Small intestine (tissue), 7 donors: ENCODE results near the gene CXorf65. TPM values are rescaled to one million over a fixed set of nuclear protein-coding genes. Genes with fewer than 3 reads are reported as not detected.

Source experiments
- DNase-seq, 2 donors: peaks; one replicate each; pipeline versions ENCODE4 v3.0.0 to v3.0.0-alpha.2; 2013
- FAIRE-seq: peaks from 2 replicates; lab custom pipeline; 2012; peaks lifted over from hg19 to GRCh38; lab: Jason Lieb, UNC
- H3K27ac ChIP-seq, 3 donors: one replicate each; pipeline ENCODE4 v1.5.1; 2013; ENCODE audit warnings: low read length in 2 of 3, mild to moderate bottlenecking in 2 of 3, control low read depth in 1 of 3, inconsistent platforms in 1 of 3, low read depth in 1 of 3, moderate library complexity in 1 of 3
- H3K27me3 ChIP-seq, 3 donors: one replicate each; pipeline ENCODE4 v1.6.1; 2013; ENCODE audit warnings: low read length in 3 of 3, inconsistent platforms in 1 of 3; ENCODE audit not compliant: control insufficient read depth in 3 of 3, insufficient read depth in 3 of 3
- H3K36me3 ChIP-seq, 3 donors: one replicate each; pipeline ENCODE4 v1.6.1; 2013; ENCODE audit warnings: low read length in 3 of 3, inconsistent platforms in 1 of 3, low read depth in 1 of 3, mild to moderate bottlenecking in 1 of 3, moderate library complexity in 1 of 3; ENCODE audit not compliant: control insufficient read depth in 3 of 3, insufficient read depth in 2 of 3
- H3K4me1 ChIP-seq, 3 donors: one replicate each; pipeline ENCODE4 v1.6.1; 2013; ENCODE audit warnings: low read length in 2 of 3, inconsistent platforms in 1 of 3, low read depth in 1 of 3, mild to moderate bottlenecking in 1 of 3, moderate library complexity in 1 of 3; ENCODE audit not compliant: control insufficient read depth in 3 of 3, insufficient read depth in 2 of 3
- H3K4me3 ChIP-seq, 3 donors: one replicate each; pipeline ENCODE4 v1.5.1; 2013; ENCODE audit warnings: low read length in 3 of 3, control low read depth in 1 of 3, inconsistent platforms in 1 of 3, low read depth in 1 of 3, mild to moderate bottlenecking in 1 of 3, moderate library complexity in 1 of 3
- H3K9me3 ChIP-seq, 2 donors: one replicate each; pipeline ENCODE4 v1.6.1; 2013; ENCODE audit warnings: low read depth in 1 of 2, low read length in 1 of 2; ENCODE audit not compliant: control insufficient read depth in 2 of 2, insufficient read depth in 1 of 2
- WGBS, 3 donors: extraction: QIAGEN DNeasy Blood & Tissue Kit; methylation state at CpG; one replicate each; pipeline ENCODE4 v1.1.7; 2013; 5-methylcytosine and 5-hydroxymethylcytosine counted together
- polyA plus RNA-seq, 4 donors: library from polyadenylated mRNA; stranded (reverse) in 3 of 4; unstranded in 1 of 4; fragments of 200-250 nt in 3 of 4; fragments of 120-200 nt in 1 of 4; gene quantifications; one replicate each; pipeline versions ENCODE4 v1.2.1 to v1.2.3, GENCODE V29; 2013
- donor health status: healthy with polysubstance abuse.
- donor health status: control.
- donor health status: control.
- donor health status: Bipolar disorder and iron deficiency.
- donor health status: healthy.

CXorf65 gene
- polyA plus RNA-seq, 4 donors: 0.27 to 2.2 (median 1.5) TPM

DNA sequence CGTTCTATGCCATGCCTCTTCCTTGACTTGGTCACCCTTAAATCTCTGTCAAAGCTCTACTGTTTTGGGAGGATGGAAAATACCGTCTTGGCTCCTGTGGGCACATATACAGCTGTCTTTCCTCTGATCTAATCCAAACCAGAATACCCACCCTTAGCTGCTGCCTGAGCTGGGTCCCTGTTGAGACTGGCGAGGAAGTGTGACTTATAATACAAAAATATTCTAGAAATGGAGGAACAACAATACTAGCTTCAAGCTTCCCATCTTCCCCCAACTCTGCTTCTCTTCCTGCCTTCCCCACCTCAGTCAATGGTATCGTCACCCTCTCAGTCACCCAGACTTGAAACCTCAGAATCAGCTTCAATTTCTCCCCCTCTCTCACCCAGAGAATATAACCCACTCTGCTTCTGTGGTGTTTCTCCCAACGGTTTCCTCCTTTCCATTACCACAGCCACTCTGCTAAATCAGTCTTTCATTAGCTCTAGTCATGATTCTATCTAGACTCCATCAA is 5.4 kb upstream of the CXorf65 start:
- Histone ChIP-seq H3K4me1 (peaks cover 0 to 18% (median 0%) of the 10 kb centered on the region in 3 donors), H3K4me3 (peak overlapping the region in 2 of 3 donors; percentile 18 to 31), H3K9me3 (no peaks in the 10 kb centered on the region), H3K27me3 (no peaks in the 10 kb centered on the region), H3K27ac (peak overlapping the region; percentile 64 to 94 (median 93)), H3K36me3 (peaks cover 0 to 14% (median 0%) of the 10 kb centered on the region in 3 donors)
- WGBS, 3 donors: 41 to 45% (median 43%) methylated on average over 5 of the region's 5 CpGs
- DNase-seq (no peak), FAIRE-seq (no peak)

DNA sequence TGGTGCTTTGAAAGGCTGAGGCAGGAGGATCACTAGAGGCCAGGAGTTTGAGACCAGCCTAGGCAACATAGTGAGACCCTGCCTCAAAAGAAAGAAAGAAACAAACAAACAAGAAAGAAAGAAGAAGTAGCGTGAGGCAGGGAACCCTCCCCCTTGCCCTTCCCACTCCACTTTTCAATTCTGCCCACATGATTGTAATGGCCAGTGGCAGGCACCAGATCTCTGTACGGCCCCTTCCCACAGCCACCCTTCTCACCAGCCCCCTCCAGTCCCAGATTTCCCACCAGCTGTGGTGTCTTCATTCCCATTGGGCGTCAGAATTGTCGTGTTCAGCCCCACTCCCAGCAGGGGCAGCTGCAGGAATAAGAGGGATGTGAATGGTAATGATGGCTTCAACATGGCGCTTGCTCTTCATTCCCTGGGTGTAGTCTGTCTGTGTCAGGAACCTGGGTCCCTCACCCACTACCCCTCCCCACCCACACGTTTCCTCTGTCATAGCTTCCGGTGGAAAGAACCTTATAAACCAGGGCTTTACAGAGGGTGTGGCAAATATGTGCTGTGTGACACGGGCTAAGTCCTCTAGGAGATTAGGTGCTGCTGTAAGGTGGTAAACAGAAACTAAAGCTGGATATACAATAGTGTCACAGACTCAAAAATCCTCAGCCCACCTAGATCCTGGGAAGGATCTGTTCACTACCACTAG is 4.8 kb upstream of the CXorf65 start, which contains the start of gene IL2RG:
Gene IL2RG (minus strand): TSS at position 437 of the 703 bp plus-strand sequence. CDS start 38 bp downstream, at position 399.
- 32 to 45% (median 39%) methylated on average over 7 to 8 of the region's 8 CpGs for WGBS, 3 donors
- peaks cover 0 to 14% (median 0%) of the 10 kb centered on the region in 3 donors for H3K36me3 ChIP-seq
- DNase-seq: peak; percentile 83 to 85
- H3K4me3 ChIP-seq: peak within 1 kb of the TSS; percentile 38 to 57 (median 41)
- no peaks in the 10 kb centered on the region for H3K9me3 ChIP-seq
- no peak for FAIRE-seq
- H3K27ac ChIP-seq: peak within 1 kb of the TSS; percentile 71 to 94 (median 93)
- peaks cover 0 to 18% (median 0%) of the 10 kb centered on the region in 3 donors for H3K4me1 ChIP-seq
- H3K27me3 ChIP-seq: no peaks in the 10 kb centered on the region

DNA sequence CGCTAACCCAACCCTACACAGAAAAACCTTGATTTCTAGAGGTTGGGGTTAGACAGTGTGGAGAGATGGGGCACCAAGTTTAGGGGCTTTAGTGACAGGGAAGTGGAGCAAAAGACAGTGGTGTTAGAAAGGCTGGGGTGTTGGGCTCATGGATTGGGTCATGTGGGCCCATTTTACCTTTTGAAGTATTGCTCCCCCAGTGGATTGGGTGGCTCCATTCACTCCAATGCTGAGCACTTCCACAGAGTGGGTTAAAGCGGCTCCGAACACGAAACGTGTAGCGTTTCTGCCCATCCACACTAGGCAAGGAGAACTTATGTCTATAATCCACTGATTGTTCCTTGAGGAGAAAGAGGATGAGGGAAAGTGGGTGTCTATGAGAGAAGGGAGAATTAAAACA is 2.5 kb upstream of the CXorf65 start:
- Histone ChIP-seq H3K4me3 (peak overlapping the region in 1 of 3 donors; percentile 3), H3K4me1 (peaks cover 0 to 26% (median 0%) of the 10 kb centered on the region in 3 donors), H3K36me3 (peaks cover 0 to 14% (median 0%) of the 10 kb centered on the region in 3 donors), H3K9me3 (no peaks in the 10 kb centered on the region), H3K27me3 (no peaks in the 10 kb centered on the region), H3K27ac (no peak overlapping the region)
- DNase-seq (no peak), FAIRE-seq (no peak)
- 85 to 89% (median 86%) methylated on average over 6 of the region's 6 CpGs for WGBS, 3 donors

DNA sequence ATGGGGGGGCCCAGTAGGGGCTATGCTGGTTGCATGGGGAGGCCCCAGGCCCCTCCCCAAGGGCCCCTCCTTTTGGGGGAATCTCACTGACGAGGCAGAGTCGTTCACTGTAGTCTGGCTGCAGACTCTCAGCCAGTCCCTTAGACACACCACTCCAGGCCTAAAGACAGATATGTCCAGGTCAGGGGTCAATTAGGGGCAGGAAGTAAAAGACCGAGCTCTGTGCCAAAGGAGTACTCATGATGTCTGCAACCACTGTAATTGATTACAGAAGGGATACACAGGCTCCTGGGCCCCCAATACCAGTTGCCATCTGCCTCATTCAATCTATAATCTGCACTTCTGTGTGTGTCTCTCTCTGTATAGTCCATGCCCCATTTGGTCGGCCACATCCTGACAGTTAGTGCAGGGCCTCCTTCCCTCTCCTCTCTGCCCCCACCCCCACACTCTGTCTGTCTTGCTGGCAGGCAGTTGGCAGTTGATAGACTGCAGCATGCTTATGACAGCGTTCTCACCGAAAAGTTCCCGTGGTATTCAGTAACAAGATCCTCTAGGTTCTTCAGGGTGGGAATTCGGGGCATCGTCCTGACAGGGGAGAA is 1.3 kb upstream of the CXorf65 start:
- Histone ChIP-seq H3K4me1 (peaks cover 0 to 38% (median 7%) of the 10 kb centered on the region in 3 donors), H3K27ac (no peak overlapping the region), H3K9me3 (no peaks in the 10 kb centered on the region), H3K27me3 (no peaks in the 10 kb centered on the region), H3K36me3 (peaks cover 0 to 14% (median 0%) of the 10 kb centered on the region in 3 donors), H3K4me3 (no peak overlapping the region)
- DNase-seq (no peak), FAIRE-seq (no peak)
- 41 to 78% (median 64%) methylated on average over 9 of the region's 9 CpGs for WGBS, 3 donors

DNA sequence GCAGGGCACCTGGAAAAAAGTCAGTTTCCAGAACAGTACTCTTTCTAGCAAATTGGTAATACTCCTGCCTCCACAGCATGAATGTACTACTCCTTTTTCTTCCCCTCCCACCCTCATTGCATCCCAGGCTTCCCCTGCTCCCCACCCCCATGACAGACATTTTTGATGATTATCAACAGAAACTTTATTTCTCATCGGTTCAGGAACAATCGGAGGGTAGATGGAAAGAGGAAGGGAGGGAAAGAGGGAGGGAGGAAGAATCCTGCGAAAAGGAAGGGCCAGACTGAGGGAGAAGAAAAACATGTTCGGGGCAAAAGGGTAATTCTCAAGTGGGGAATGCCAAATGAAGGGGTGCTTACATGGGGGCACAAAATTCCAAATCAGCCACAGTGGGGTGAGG is 705 bp upstream of the CXorf65 start:
- Histone ChIP-seq H3K27ac (no peak overlapping the region), H3K4me3 (no peak overlapping the region), H3K4me1 (peaks cover 0 to 43% (median 7%) of the 10 kb centered on the region in 3 donors), H3K9me3 (no peaks in the 10 kb centered on the region), H3K36me3 (peaks cover 0 to 14% (median 0%) of the 10 kb centered on the region in 3 donors), H3K27me3 (no peaks in the 10 kb centered on the region)
- FAIRE-seq: no peak
- WGBS, 3 donors: 67 to 85% (median 80%) methylated on average over 4 of the region's 4 CpGs
- DNase-seq: no peak

DNA sequence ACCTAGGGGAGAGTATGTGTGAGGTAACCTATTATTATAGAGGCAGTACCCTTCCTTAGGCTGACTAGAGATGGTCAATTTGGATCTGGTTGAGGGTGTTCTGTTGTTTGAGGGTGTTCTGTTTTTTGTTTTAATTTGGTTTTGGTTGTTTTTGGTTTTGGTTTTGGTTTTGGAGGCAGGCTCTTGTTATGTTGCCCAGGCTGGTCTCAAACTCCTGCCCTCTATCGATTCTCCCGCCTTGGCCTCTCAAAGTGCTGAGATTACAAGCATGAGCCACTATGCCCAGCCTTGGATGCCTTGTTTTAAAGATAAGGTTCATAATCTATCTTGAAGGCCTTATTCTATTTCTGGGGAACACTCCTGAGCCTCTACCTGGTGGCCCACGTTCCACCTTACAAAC is 912 bp downstream of the CXorf65 start:
- Histone ChIP-seq H3K27ac (peak overlapping the region; percentile 8 to 88 (median 38)), H3K9me3 (no peaks in the 10 kb centered on the region), H3K36me3 (peaks cover 0 to 24% (median 0%) of the 10 kb centered on the region in 3 donors), H3K4me1 (peaks cover 0 to 42% (median 7%) of the 10 kb centered on the region in 3 donors), H3K4me3 (no peak overlapping the region), H3K27me3 (no peaks in the 10 kb centered on the region)
- DNase-seq: no peak
- no peak for FAIRE-seq
- 79 to 87% (median 83%) methylated on average over 3 of the region's 3 CpGs for WGBS, 3 donors

DNA sequence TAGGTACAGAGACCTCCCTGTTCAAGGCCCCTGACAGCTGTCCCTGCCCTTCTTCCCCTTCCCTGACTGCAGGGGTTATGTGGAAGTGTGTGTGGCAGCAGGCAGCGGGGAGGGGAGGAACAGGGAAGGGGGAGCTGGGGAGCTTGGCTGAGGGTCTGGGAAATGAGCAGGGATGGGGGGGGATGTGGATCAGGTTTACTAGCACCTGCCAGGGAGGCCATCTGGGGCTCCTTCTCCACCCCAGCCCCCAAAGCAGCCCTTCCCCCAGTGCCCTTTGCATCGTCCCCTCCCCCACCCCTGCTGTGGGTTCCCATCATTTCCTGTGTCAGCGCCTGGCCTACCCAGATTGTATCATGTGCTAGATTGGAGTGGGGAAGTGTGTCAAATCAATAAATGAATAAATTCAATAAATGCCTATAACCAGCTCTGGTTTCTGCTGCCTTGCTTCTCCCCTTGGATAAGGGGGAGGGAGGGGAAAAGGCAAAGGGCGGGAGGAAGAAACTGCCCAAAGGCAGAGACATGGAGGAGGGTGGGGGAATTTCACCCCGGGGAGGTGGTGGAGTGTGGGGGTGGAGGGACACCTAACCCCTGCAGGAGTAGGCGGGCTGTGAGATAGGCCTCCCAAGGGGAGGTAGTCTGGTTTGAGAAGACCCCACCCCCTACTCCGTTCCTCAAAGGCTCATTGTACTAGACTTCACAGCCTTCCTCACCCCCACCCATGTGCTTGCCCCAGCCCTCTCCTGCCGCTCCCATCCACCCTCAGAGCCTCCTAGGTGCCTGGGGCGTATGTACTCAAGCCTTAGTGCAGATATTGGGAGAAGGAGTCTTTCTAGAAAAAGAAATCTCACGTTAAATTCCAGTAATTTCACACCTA is 3.2 kb downstream of the CXorf65 start:
- Histone ChIP-seq H3K4me1 (peaks cover 0 to 38% (median 7%) of the 10 kb centered on the region in 3 donors), H3K27me3 (no peaks in the 10 kb centered on the region), H3K36me3 (peaks cover 0 to 19% (median 0%) of the 10 kb centered on the region in 3 donors), H3K4me3 (peak overlapping the region in 1 of 3 donors; percentile 17), H3K27ac (peak overlapping the region in 2 of 3 donors; percentile 79 to 88), H3K9me3 (no peaks in the 10 kb centered on the region)
- DNase-seq (peak; percentile 37 to 69), FAIRE-seq (no peak)
- WGBS, 3 donors: 14 to 25% (median 23%) methylated on average over 7 to 10 of the region's 10 CpGs
